GM19025 (cell line): ENCODE data around the gene CCDC9B.
A peak's percentile ranks its signal among the peaks of the same experiment; 100 is the strongest.

Experiments
- ATAC-seq: cut with Tn5 transposase; IDR thresholded peaks from one replicate; pipeline ENCODE4 v1.9.1; 2021; ENCODE audit warnings: mild to moderate bottlenecking, low read depth, moderate library complexity; ENCODE audit not compliant: unreplicated experiment

The CCDC9B gene

GRCh38 chr15:40331637-40332036 lies 9.1 kb downstream of the CCDC9B start:
- ATAC-seq = no peak

- ATAC-seq = no peak
Measured at GRCh38 chr15:40331026-40331425, 9.7 kb downstream of the CCDC9B start.

GRCh38 chr15:40330368-40330836 lies 10.3 kb downstream of the CCDC9B start:
- ATAC-seq = no peak

GRCh38 chr15:40329804-40330203 lies 10.9 kb downstream of the CCDC9B start:
- no peak for ATAC-seq

- no peak for ATAC-seq
Measured at GRCh38 chr15:40328751-40329150, 12.0 kb downstream of the CCDC9B start.

GRCh38 chr15:40328176-40328575 lies 12.6 kb downstream of the CCDC9B start:
- no peak for ATAC-seq

GRCh38 chr15:40327457-40327856 lies 13.3 kb downstream of the CCDC9B start:
- ATAC-seq = no peak

GRCh38 chr15:40325700-40326099 lies 15.0 kb downstream of the CCDC9B start:
- ATAC-seq = no peak

GRCh38 chr15:40325188-40325587 lies 15.6 kb downstream of the CCDC9B start:
- ATAC-seq = no peak

- ATAC-seq = peak; percentile 2
Measured at GRCh38 chr15:40323953-40324937, 16.5 kb downstream of the CCDC9B start.

GRCh38 chr15:40323239-40323952 lies 17.3 kb downstream of the CCDC9B start, which contains the start of gene INAFM2:
INAFM2 (plus strand) TSS chr15:40323692; CDS start chr15:40324056, 364 bp downstream.
- ATAC-seq = peak; percentile 89

GRCh38 chr15:40322531-40323238 lies 18.1 kb downstream of the CCDC9B start:
- ATAC-seq = no peak

- ATAC-seq = no peak
Measured at GRCh38 chr15:40320931-40321371, 19.8 kb downstream of the CCDC9B start.

- ATAC-seq = no peak
Measured at GRCh38 chr15:40320409-40320808, 20.3 kb downstream of the CCDC9B start.

GRCh38 chr15:40317580-40317979 lies 23.2 kb downstream of the CCDC9B start:
- ATAC-seq = no peak

- no peak for ATAC-seq
Measured at GRCh38 chr15:40316931-40317330, 23.8 kb downstream of the CCDC9B start.

- no peak for ATAC-seq
Measured at GRCh38 chr15:40314723-40315276, 25.9 kb downstream of the CCDC9B start.

GRCh38 chr15:40313531-40314398 lies 27.0 kb downstream of the CCDC9B start:
- ATAC-seq = no peak
